ENCODE measurements around the gene C12orf60. TPM values are rescaled to one million over a fixed set of nuclear protein-coding genes. Genes with fewer than 3 reads are reported as not detected.

The C12orf60 gene
- total RNA-seq, 1 experiment from 2014 or later = 1.8 TPM

DNA sequence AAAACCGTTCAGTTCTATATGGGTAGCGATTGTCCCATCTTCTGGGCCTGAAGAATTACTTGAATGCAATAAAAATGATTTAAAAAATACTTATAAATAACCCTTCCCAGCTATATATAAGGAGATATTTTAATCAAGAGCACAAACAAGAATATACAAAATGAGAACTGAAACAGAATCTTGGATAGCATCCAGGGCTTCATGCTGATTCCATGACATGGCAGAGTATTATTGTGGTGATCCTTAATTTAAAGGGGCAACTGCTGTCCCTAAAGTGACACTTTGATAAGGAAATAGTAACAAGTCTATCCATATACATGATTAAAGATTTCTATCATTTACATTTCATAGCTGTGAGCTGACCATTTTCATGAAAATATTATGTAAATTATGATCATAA is 19.0 kb upstream of the C12orf60 start (continued):
- TF ChIP-seq, protein P1, sequence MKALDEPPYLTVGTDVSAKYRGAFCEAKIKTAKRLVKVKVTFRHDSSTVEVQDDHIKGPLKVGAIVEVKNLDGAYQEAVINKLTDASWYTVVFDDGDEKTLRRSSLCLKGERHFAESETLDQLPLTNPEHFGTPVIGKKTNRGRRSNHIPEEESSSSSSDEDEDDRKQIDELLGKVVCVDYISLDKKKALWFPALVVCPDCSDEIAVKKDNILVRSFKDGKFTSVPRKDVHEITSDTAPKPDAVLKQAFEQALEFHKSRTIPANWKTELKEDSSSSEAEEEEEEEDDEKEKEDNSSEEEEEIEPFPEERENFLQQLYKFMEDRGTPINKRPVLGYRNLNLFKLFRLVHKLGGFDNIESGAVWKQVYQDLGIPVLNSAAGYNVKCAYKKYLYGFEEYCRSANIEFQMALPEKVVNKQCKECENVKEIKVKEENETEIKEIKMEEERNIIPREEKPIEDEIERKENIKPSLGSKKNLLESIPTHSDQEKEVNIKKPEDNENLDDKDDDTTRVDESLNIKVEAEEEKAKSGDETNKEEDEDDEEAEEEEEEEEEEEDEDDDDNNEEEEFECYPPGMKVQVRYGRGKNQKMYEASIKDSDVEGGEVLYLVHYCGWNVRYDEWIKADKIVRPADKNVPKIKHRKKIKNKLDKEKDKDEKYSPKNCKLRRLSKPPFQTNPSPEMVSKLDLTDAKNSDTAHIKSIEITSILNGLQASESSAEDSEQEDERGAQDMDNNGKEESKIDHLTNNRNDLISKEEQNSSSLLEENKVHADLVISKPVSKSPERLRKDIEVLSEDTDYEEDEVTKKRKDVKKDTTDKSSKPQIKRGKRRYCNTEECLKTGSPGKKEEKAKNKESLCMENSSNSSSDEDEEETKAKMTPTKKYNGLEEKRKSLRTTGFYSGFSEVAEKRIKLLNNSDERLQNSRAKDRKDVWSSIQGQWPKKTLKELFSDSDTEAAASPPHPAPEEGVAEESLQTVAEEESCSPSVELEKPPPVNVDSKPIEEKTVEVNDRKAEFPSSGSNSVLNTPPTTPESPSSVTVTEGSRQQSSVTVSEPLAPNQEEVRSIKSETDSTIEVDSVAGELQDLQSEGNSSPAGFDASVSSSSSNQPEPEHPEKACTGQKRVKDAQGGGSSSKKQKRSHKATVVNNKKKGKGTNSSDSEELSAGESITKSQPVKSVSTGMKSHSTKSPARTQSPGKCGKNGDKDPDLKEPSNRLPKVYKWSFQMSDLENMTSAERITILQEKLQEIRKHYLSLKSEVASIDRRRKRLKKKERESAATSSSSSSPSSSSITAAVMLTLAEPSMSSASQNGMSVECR (CRISPR knock-in tag; IDR thresholded peaks at IDR 0.05; ENCODE audit: borderline replicate concordance) = no peak
- TF ChIP-seq AFF4 (CRISPR knock-in tag; IDR thresholded peaks at IDR 0.05; ENCODE audit: borderline replicate concordance) = no peak
- TF ChIP-seq JAZF1 (CRISPR knock-in tag; IDR thresholded peaks at IDR 0.05) = no peak
- no peak for TF ChIP-seq SMAD4 (CRISPR knock-in tag; IDR thresholded peaks at IDR 0.05)

- no peak overlapping the region for H3K4me3 Mint-ChIP-seq
- POLR2A ChIA-PET = no interaction called here
- no peak overlapping the region for H3K27ac Mint-ChIP-seq
- peaks cover 51% of the 10 kb centered on the region for H3K36me3 Mint-ChIP-seq
- CTCF ChIA-PET = no interaction called here
- no peaks in the 10 kb centered on the region for H3K9me3 Mint-ChIP-seq
- H3K27me3 Mint-ChIP-seq (ENCODE audit: low read depth) = no peaks in the 10 kb centered on the region
- H3K4me1 Mint-ChIP-seq = no peaks in the 10 kb centered on the region
- no peak for ATAC-seq
- no peak for DNase-seq (ENCODE audit: low spot score)
- TF ChIP-seq OVOL2 (CRISPR knock-in tag; IDR thresholded peaks at IDR 0.05; ENCODE audit: borderline replicate concordance) = no peak
- no peak for TF ChIP-seq TP53 (CRISPR knock-in tag; IDR thresholded peaks at IDR 0.05)
- no peak for TF ChIP-seq NFE2L1 (CRISPR knock-in tag; IDR thresholded peaks at IDR 0.05)
- TF ChIP-seq ZNF138 (CRISPR knock-in tag; conservative IDR thresholded peaks at IDR 0.05) = no peak
- no peak for TF ChIP-seq ZNF425 (CRISPR knock-in tag; conservative IDR thresholded peaks at IDR 0.05)
- TF ChIP-seq ZNF416 (CRISPR knock-in tag; IDR thresholded peaks at IDR 0.05) = no peak
- no peak for TF ChIP-seq EMX1 (CRISPR knock-in tag; IDR thresholded peaks at IDR 0.05)
- TF ChIP-seq ZNF396 (CRISPR knock-in tag; IDR thresholded peaks at IDR 0.05; ENCODE audit: borderline replicate concordance) = no peak
- no peak for TF ChIP-seq JAZF1 (CRISPR knock-in tag; IDR thresholded peaks at IDR 0.05)
- no peak for TF ChIP-seq MXD4 (CRISPR knock-in tag; IDR thresholded peaks at IDR 0.05; ENCODE audit: borderline replicate concordance)
- no peak for TF ChIP-seq GABPB1 (CRISPR knock-in tag; IDR thresholded peaks at IDR 0.05)
- TF ChIP-seq CREB1 (CRISPR knock-in tag; IDR thresholded peaks at IDR 0.05) = no peak
- TF ChIP-seq, protein P2, sequence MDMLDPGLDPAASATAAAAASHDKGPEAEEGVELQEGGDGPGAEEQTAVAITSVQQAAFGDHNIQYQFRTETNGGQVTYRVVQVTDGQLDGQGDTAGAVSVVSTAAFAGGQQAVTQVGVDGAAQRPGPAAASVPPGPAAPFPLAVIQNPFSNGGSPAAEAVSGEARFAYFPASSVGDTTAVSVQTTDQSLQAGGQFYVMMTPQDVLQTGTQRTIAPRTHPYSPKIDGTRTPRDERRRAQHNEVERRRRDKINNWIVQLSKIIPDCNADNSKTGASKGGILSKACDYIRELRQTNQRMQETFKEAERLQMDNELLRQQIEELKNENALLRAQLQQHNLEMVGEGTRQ (CRISPR knock-in tag; IDR thresholded peaks at IDR 0.05) = no peak
- no peak for TF ChIP-seq ZBTB21 (CRISPR knock-in tag; IDR thresholded peaks at IDR 0.05; ENCODE audit: borderline replicate concordance)
- TF ChIP-seq SMAD4 (CRISPR knock-in tag; IDR thresholded peaks at IDR 0.05) = no peak
- no peak for TF ChIP-seq JUN (CRISPR knock-in tag; IDR thresholded peaks at IDR 0.05)
- TF ChIP-seq ELF4 (CRISPR knock-in tag; IDR thresholded peaks at IDR 0.05; ENCODE audit: low read depth) = no peak
These were observed 17.9 kb upstream of the C12orf60 start for GRCh38 chr12:14785568-14785967.
